22Rv1 (cell line): ENCODE results near the gene ASB5.

Experiments used
- ZFX ChIP-seq: fragments of 450-650 bp; IDR thresholded peaks from 2 replicates; pipeline ENCODE4 v1.6.1; 2017; ENCODE audit warnings: antibody characterized with exemption, borderline replicate concordance
- TF ChIP-seq, protein P1 (sequence below): fragments of 450-650 bp; IDR thresholded peaks from 2 replicates; pipeline ENCODE4 v1.5.1; 2017; ENCODE audit warnings: mild to moderate bottlenecking

DNA sequence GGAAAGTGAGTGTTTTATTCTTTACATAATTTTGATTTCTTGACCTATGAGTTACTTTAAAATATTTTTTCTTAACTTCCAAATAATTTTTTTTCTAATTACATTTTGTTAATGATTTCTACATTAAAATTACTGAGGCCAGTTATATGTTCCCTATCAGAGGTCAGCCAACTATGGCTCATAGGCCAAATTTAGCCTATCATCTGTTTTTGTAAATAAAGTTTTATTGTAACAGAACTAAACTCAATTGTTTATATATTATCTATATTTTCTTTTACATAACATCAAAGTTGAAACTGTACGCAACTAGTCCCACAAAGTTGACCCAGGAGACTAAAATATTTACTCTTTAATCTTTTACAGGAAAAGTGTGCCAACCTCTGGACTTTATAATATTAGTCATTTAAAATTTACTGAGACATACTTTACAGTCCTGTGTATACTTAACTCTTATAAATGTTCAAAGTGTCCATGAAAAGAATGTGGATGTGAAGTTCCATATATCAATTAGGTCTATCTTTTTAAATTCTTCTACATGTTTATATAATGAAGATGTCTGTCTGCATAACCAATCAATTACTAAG lies 26.2 kb downstream of the ASB5 start:
- TF ChIP-seq, protein P1, sequence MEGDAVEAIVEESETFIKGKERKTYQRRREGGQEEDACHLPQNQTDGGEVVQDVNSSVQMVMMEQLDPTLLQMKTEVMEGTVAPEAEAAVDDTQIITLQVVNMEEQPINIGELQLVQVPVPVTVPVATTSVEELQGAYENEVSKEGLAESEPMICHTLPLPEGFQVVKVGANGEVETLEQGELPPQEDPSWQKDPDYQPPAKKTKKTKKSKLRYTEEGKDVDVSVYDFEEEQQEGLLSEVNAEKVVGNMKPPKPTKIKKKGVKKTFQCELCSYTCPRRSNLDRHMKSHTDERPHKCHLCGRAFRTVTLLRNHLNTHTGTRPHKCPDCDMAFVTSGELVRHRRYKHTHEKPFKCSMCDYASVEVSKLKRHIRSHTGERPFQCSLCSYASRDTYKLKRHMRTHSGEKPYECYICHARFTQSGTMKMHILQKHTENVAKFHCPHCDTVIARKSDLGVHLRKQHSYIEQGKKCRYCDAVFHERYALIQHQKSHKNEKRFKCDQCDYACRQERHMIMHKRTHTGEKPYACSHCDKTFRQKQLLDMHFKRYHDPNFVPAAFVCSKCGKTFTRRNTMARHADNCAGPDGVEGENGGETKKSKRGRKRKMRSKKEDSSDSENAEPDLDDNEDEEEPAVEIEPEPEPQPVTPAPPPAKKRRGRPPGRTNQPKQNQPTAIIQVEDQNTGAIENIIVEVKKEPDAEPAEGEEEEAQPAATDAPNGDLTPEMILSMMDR: no peak
- no peak for TF ChIP-seq ZFX
